Measurements from ENCODE around the gene PRKAG1.

Gene PRKAG1

GRCh38 chr12:49041036-49041880, 22.7 kb upstream of the PRKAG1 start:
- Histone ChIP-seq H3K4me3 (ENCODE audit: low read depth in 1 of 2, low read length in 1 of 2) (no peak overlapping the region), H3K27ac (no peak overlapping the region), H3K36me3 (peaks cover 99% of the 10 kb centered on the region), H3K4me1 (ENCODE audit: control insufficient read depth in 1 of 2, insufficient read depth in 1 of 2, low read depth in 1 of 2, low read length in 1 of 2) (peaks cover under 1 to 3% of the 10 kb centered on the region in 2 experiments), H3K27me3 (no peaks in the 10 kb centered on the region), H3K9me3 (no peaks in the 10 kb centered on the region)
- TF ChIP-seq CTCF (IDR thresholded peaks at IDR 0.05): no peak

GRCh38 chr12:49040364-49040855, 21.8 kb upstream of the PRKAG1 start:
- Histone ChIP-seq H3K36me3 (peaks cover 97% of the 10 kb centered on the region), H3K27ac (no peak overlapping the region), H3K4me3 (ENCODE audit: low read depth in 1 of 2, low read length in 1 of 2) (no peak overlapping the region), H3K27me3 (no peaks in the 10 kb centered on the region), H3K9me3 (no peaks in the 10 kb centered on the region), H3K4me1 (ENCODE audit: control insufficient read depth in 1 of 2, insufficient read depth in 1 of 2, low read depth in 1 of 2, low read length in 1 of 2) (peaks cover 9 to 10% of the 10 kb centered on the region in 2 experiments)
- TF ChIP-seq CTCF (IDR thresholded peaks at IDR 0.05): no peak

- Histone ChIP-seq H3K4me3 (ENCODE audit: low read depth in 1 of 2, low read length in 1 of 2) (no peak overlapping the region), H3K9me3 (no peaks in the 10 kb centered on the region), H3K4me1 (ENCODE audit: control insufficient read depth in 1 of 2, insufficient read depth in 1 of 2, low read depth in 1 of 2, low read length in 1 of 2) (peaks cover 12 to 14% of the 10 kb centered on the region in 2 experiments), H3K27me3 (no peaks in the 10 kb centered on the region), H3K27ac (no peak overlapping the region), H3K36me3 (peaks cover 97% of the 10 kb centered on the region)
- TF ChIP-seq CTCF (IDR thresholded peaks at IDR 0.05): no peak
These were observed 21.1 kb upstream of the PRKAG1 start for GRCh38 chr12:49039421-49040363.

GRCh38 chr12:49038291-49038955, 19.8 kb upstream of the PRKAG1 start:
- H3K9me3 ChIP-seq: no peaks in the 10 kb centered on the region
- peaks cover 9 to 14% of the 10 kb centered on the region in 2 experiments for H3K4me1 ChIP-seq (ENCODE audit: control insufficient read depth in 1 of 2, insufficient read depth in 1 of 2, low read depth in 1 of 2, low read length in 1 of 2)
- H3K4me3 ChIP-seq (ENCODE audit: low read depth in 1 of 2, low read length in 1 of 2): no peak overlapping the region
- no peak for TF ChIP-seq CTCF (IDR thresholded peaks at IDR 0.05)
- H3K27me3 ChIP-seq: no peaks in the 10 kb centered on the region
- H3K27ac ChIP-seq: no peak overlapping the region
- H3K36me3 ChIP-seq: peaks cover 97% of the 10 kb centered on the region

GRCh38 chr12:49037947-49038237, 19.3 kb upstream of the PRKAG1 start:
- H3K27me3 ChIP-seq: no peaks in the 10 kb centered on the region
- peaks cover 97% of the 10 kb centered on the region for H3K36me3 ChIP-seq
- no peaks in the 10 kb centered on the region for H3K9me3 ChIP-seq
- peaks cover 9 to 14% of the 10 kb centered on the region in 2 experiments for H3K4me1 ChIP-seq (ENCODE audit: control insufficient read depth in 1 of 2, insufficient read depth in 1 of 2, low read depth in 1 of 2, low read length in 1 of 2)
- no peak overlapping the region for H3K27ac ChIP-seq
- H3K4me3 ChIP-seq (ENCODE audit: low read depth in 1 of 2, low read length in 1 of 2): no peak overlapping the region
- TF ChIP-seq CTCF (IDR thresholded peaks at IDR 0.05): no peak

All from neutrophil (primary cell).